UCSD-AML1 (cell line): ENCODE results near the gene GRB7.
"Not testable (repeated sequence)": the region's sequence is repeated elsewhere in the genome, so short reads cannot be mapped to it uniquely, and the experiment has no call there.

Source experiments
- DNase-seq: peaks from one replicate; lab custom pipeline; 2025; ENCODE audit not compliant: unreplicated experiment; lab: John Stamatoyannopoulos, UW

The GRB7 gene

GRCh38 chr17:39751016-39751543 lies 13.3 kb downstream of the GRB7 start:
- no peak for DNase-seq

GRCh38 chr17:39751637-39752036 lies 13.9 kb downstream of the GRB7 start:
- no peak for DNase-seq

GRCh38 chr17:39752241-39752881 lies 14.6 kb downstream of the GRB7 start:
- no peak for DNase-seq

GRCh38 chr17:39753514-39754160 lies 15.9 kb downstream of the GRB7 start:
- DNase-seq, result peak; percentile 89

- DNase-seq, result peak; percentile 96
Observed at GRCh38 chr17:39754161-39754957, 16.6 kb downstream of the GRB7 start.

GRCh38 chr17:39754958-39755553 lies 17.3 kb downstream of the GRB7 start:
- DNase-seq, result no peak

- DNase-seq, result no peak
Observed at GRCh38 chr17:39755554-39756379, 18.0 kb downstream of the GRB7 start.

- DNase-seq, result no peak
Observed at GRCh38 chr17:39756380-39757079, 18.8 kb downstream of the GRB7 start.

- DNase-seq, result no peak
Observed at GRCh38 chr17:39757176-39757662, 19.5 kb downstream of the GRB7 start.

GRCh38 chr17:39757931-39758873 lies 20.5 kb downstream of the GRB7 start:
- DNase-seq, result peak; percentile 34

GRCh38 chr17:39759204-39759603 lies 21.5 kb downstream of the GRB7 start:
- no peak for DNase-seq

GRCh38 chr17:39761861-39762496 lies 24.2 kb downstream of the GRB7 start:
- DNase-seq, result no peak

- no peak for DNase-seq
Observed at GRCh38 chr17:39763051-39763820, 25.5 kb downstream of the GRB7 start.

GRCh38 chr17:39764171-39764570 lies 26.4 kb downstream of the GRB7 start:
- not testable (repeated sequence) for DNase-seq

- no peak for DNase-seq
Observed at GRCh38 chr17:39765175-39765574, 27.4 kb downstream of the GRB7 start.

- DNase-seq, result no peak
Observed at GRCh38 chr17:39765766-39766165, 28.0 kb downstream of the GRB7 start.

- no peak for DNase-seq
Observed at GRCh38 chr17:39767147-39767546, 29.4 kb downstream of the GRB7 start.
